Esophagus muscularis mucosa (tissue), 3 donors: Measurements from ENCODE around the gene ZNF524.

Source experiments
- POLR2A ChIP-seq: fragments of 450-650 bp; IDR thresholded peaks from one replicate; pipeline ENCODE4 v1.6.1; 2017; ENCODE audit warnings: antibody characterized with exemption, moderate library complexity, mild to moderate bottlenecking, low read depth
- POLR2AphosphoS5 ChIP-seq, 2 donors: sonication (generic); formaldehyde crosslinking; IDR thresholded peaks; one replicate each; pipeline ENCODE4 v1.6.1; 2017; ENCODE audit warnings: antibody characterized with exemption in 2 of 2
- TF ChIP-seq, protein P1 (sequence below), 3 experiments: fragments of 200-600 bp in 2 of 3; fragments of 450-650 bp in 1 of 3; sonication (generic) in 2 of 3; IDR thresholded peaks; one replicate each; pipeline ENCODE4 v1.5.1; 2017 to 2019; ENCODE audit warnings: antibody characterized with exemption in 3 of 3, mild to moderate bottlenecking in 2 of 3, moderate library complexity in 1 of 3

DNA sequence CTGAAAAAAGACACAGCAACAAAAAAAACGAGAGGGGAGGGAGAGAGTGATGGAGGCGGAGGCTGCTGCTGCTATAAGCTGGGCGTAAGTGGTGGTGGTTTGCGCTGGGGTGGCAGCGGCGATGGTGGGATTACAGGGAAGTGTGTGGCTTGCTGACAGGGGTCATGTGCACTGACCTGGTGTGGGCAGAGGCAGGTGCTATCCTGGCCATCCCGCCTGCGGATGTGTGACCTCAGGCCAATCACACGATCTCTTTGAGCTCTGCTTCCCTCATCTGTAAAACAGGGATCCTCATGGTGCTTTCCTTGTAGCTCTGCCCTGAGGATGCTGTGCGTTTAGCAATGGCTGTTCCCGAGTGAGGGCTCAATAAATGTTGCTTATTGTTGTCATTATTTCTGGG is 37.4 kb downstream of the ZNF524 start:
- TF ChIP-seq, protein P1, sequence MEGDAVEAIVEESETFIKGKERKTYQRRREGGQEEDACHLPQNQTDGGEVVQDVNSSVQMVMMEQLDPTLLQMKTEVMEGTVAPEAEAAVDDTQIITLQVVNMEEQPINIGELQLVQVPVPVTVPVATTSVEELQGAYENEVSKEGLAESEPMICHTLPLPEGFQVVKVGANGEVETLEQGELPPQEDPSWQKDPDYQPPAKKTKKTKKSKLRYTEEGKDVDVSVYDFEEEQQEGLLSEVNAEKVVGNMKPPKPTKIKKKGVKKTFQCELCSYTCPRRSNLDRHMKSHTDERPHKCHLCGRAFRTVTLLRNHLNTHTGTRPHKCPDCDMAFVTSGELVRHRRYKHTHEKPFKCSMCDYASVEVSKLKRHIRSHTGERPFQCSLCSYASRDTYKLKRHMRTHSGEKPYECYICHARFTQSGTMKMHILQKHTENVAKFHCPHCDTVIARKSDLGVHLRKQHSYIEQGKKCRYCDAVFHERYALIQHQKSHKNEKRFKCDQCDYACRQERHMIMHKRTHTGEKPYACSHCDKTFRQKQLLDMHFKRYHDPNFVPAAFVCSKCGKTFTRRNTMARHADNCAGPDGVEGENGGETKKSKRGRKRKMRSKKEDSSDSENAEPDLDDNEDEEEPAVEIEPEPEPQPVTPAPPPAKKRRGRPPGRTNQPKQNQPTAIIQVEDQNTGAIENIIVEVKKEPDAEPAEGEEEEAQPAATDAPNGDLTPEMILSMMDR (IDR thresholded peaks at IDR 0.05), result no peak
- TF ChIP-seq POLR2AphosphoS5 (IDR thresholded peaks at IDR 0.05), result no peak
- no peak for TF ChIP-seq POLR2A
